ENCODE results near the gene PATJ.

GRCh38 chr1:61842036-61842435 is 99.8 kb downstream of the PATJ start:
- TF ChIP-seq CTCF (IDR thresholded peaks at IDR 0.05; ENCODE audit: poor library complexity) (no peak), EZH2phosphoT487 (IDR thresholded peaks at IDR 0.05; ENCODE audit: low read depth, severe bottlenecking, unreplicated experiment) (no peak), EZH2 (IDR thresholded peaks at IDR 0.05; ENCODE audit: borderline replicate concordance) (no peak)

All from hepatocyte (in vitro differentiated cells).